Ishikawa (cell line): Measurements from ENCODE around the gene PDZD8.

ENCODE experiments used
- CEBPB ChIP-seq: IDR thresholded peaks from 2 replicates; pipeline ENCODE4 v1.6.1; 2012
- CREB1 ChIP-seq: IDR thresholded peaks from 2 replicates; pipeline ENCODE4 v1.6.1; 2012; ENCODE audit warnings: low read depth
- EGR1 ChIP-seq: IDR thresholded peaks from 2 replicates; pipeline ENCODE4 v1.6.1; 2012
- EP300 ChIP-seq: IDR thresholded peaks from 2 replicates; pipeline ENCODE4 v1.6.1; 2012; ENCODE audit warnings: borderline replicate concordance
- FOXM1 ChIP-seq: IDR thresholded peaks from 2 replicates; pipeline ENCODE4 v1.6.1; 2012; ENCODE audit warnings: low read depth, borderline replicate concordance
- MAX ChIP-seq: IDR thresholded peaks from 2 replicates; pipeline ENCODE4 v1.6.1; 2012
- NFIC ChIP-seq: IDR thresholded peaks from 2 replicates; pipeline ENCODE4 v1.6.1; 2012
- RAD21 ChIP-seq: IDR thresholded peaks from 2 replicates; pipeline ENCODE4 v1.6.1; 2012; ENCODE audit warnings: low read depth
- TAF1 ChIP-seq: IDR thresholded peaks from 2 replicates; pipeline ENCODE4 v1.6.1; 2012; ENCODE audit warnings: low read depth, mild to moderate bottlenecking
- TCF12 ChIP-seq: IDR thresholded peaks from 2 replicates; pipeline ENCODE4 v1.6.1; 2012; ENCODE audit warnings: low read depth
- TEAD4 ChIP-seq: IDR thresholded peaks from 2 replicates; pipeline ENCODE4 v1.6.1; 2012
- YY1 ChIP-seq: IDR thresholded peaks from 2 replicates; pipeline ENCODE4 v1.6.1; 2012; ENCODE audit warnings: low read depth
- ZBTB7A ChIP-seq: IDR thresholded peaks from 2 replicates; pipeline ENCODE4 v1.6.1; 2012; ENCODE audit warnings: low read depth
- TF ChIP-seq, protein P1 (sequence below): IDR thresholded peaks from 2 replicates; pipeline ENCODE4 v1.6.1; 2012; ENCODE audit warnings: low read depth, mild to moderate bottlenecking
- TF ChIP-seq, protein P2 (sequence below): IDR thresholded peaks from 2 replicates; pipeline ENCODE4 v1.6.1; 2012

The PDZD8 gene

DNA sequence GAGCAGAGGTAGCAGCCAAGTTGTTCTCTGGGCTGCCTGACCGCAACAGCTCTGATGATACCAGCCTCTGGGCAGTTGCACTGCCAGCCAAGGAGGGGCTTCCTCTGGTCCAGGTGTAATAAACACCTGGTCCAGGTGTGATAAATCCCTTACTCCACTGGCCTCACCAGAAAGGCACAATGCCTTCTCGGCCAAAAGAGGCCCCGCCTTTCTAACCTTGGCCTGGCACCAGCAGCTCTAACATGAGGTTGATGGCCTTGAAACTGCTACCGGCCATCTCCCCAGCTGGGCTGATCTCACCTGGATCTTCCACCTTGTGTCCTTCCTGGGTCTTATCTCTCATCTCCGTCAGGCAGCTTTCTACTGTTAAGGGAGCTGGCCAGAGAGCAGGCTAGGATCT lies 45.5 kb upstream of the PDZD8 start:
- TF ChIP-seq TEAD4 (no peak), RAD21 (no peak), EGR1 (no peak), YY1 (no peak), EP300 (no peak), TCF12 (no peak), CEBPB (no peak), NFIC (no peak)

DNA sequence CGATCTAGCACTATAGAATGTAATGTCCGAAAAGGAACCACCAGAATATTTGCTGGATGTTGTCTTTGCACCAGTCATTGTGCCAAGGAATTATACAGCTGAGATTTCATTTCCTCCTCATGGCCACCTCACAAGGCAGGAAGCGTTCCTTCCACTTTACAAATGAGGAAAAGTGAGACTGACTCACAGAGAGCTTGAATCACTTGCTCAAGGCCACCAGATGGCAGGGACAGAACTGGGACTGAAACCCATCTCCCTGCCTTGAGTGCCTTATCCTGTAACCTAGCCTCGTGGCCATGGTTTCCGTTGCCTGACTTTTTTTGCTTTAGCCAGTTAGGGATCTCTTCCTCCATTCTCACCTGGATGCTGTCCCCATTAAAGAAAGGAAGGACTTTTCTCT lies 44.7 kb upstream of the PDZD8 start:
- TF ChIP-seq EP300 = no peak

DNA sequence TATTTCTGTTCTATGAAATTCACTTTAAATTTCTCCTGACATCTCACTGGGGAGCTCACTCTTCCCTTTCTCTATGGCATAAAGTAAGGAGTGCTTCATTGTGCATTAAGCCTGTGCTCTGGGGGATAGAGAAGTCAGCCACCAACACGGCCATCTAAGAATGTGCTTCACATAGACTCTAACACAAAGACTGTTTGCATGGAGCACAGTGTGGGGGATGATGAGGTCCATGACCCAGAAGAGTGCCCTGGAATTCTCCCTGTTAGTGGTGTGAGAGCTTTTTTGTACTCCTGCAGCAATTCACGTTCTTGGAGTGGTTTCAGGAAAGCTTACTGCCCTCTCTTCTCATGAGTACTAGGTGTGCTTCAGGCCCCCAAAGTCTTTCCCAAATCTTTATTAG lies 43.9 kb upstream of the PDZD8 start:
- TF ChIP-seq ZBTB7A (no peak), TAF1 (no peak)

DNA sequence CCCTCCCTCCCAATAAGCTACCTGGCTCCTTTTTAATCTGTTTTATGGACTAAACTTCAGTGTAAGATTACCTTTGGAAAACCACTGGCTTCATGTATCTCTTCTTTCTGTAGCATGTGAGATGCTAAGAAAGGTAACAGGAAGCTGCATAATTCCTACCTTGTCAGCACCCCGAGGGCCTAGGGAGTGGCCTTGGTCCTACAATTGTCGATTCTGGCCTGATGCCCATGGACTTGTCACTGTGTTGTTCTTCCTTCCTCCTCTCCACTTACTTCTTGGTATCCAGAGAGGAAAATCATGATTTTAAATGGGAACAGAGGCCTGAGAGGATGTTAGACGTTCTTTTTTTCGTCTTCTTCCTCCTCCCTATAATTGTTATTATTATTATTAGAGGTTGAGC lies 42.9 kb upstream of the PDZD8 start:
- no peak for TF ChIP-seq TAF1
- TF ChIP-seq TCF12 = no peak
- TF ChIP-seq MAX = no peak
- TF ChIP-seq RAD21 = no peak
- TF ChIP-seq YY1 = no peak
- TF ChIP-seq, protein P1, sequence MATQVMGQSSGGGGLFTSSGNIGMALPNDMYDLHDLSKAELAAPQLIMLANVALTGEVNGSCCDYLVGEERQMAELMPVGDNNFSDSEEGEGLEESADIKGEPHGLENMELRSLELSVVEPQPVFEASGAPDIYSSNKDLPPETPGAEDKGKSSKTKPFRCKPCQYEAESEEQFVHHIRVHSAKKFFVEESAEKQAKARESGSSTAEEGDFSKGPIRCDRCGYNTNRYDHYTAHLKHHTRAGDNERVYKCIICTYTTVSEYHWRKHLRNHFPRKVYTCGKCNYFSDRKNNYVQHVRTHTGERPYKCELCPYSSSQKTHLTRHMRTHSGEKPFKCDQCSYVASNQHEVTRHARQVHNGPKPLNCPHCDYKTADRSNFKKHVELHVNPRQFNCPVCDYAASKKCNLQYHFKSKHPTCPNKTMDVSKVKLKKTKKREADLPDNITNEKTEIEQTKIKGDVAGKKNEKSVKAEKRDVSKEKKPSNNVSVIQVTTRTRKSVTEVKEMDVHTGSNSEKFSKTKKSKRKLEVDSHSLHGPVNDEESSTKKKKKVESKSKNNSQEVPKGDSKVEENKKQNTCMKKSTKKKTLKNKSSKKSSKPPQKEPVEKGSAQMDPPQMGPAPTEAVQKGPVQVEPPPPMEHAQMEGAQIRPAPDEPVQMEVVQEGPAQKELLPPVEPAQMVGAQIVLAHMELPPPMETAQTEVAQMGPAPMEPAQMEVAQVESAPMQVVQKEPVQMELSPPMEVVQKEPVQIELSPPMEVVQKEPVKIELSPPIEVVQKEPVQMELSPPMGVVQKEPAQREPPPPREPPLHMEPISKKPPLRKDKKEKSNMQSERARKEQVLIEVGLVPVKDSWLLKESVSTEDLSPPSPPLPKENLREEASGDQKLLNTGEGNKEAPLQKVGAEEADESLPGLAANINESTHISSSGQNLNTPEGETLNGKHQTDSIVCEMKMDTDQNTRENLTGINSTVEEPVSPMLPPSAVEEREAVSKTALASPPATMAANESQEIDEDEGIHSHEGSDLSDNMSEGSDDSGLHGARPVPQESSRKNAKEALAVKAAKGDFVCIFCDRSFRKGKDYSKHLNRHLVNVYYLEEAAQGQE = no peak
- no peak for TF ChIP-seq ZBTB7A
- no peak for TF ChIP-seq CREB1
- TF ChIP-seq EGR1 = no peak
- TF ChIP-seq, protein P2, sequence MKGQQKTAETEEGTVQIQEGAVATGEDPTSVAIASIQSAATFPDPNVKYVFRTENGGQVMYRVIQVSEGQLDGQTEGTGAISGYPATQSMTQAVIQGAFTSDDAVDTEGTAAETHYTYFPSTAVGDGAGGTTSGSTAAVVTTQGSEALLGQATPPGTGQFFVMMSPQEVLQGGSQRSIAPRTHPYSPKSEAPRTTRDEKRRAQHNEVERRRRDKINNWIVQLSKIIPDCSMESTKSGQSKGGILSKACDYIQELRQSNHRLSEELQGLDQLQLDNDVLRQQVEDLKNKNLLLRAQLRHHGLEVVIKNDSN = no peak
- TF ChIP-seq NFIC = no peak
- TF ChIP-seq TEAD4 = no peak
- TF ChIP-seq FOXM1 = no peak
- TF ChIP-seq CEBPB = no peak
- no peak for TF ChIP-seq EP300

- TF ChIP-seq FOXM1 (no peak), NFIC (no peak), ZBTB7A (no peak), TAF1 (no peak), EP300 (no peak), CEBPB (no peak), YY1 (no peak), EGR1 (no peak), TCF12 (no peak), RAD21 (no peak), TEAD4 (no peak), MAX (no peak)
- TF ChIP-seq, protein P1 = no peak
Observed at GRCh38 chr10:117417196-117417595, 42.0 kb upstream of the PDZD8 start.

- TF ChIP-seq EP300 (no peak), RAD21 (no peak), TAF1 (no peak), CREB1 (no peak), FOXM1 (no peak), TCF12 (no peak), ZBTB7A (no peak), MAX (no peak), NFIC (no peak), YY1 (no peak), TEAD4 (no peak), EGR1 (no peak)
- TF ChIP-seq, protein P1 = no peak
- TF ChIP-seq, protein P2 = no peak
Observed at GRCh38 chr10:117413928-117414618, 38.8 kb upstream of the PDZD8 start.
